CD4-positive, alpha-beta T cell treated with Interleukin-1 beta for 1 hour (primary cell): Measurements from ENCODE around the gene TIRAP.

Source experiments
- DNase-seq, 2 donors: peaks; one replicate each; pipeline ENCODE4 v3.0.0-alpha.2; 2020 to 2022

Gene TIRAP

DNA sequence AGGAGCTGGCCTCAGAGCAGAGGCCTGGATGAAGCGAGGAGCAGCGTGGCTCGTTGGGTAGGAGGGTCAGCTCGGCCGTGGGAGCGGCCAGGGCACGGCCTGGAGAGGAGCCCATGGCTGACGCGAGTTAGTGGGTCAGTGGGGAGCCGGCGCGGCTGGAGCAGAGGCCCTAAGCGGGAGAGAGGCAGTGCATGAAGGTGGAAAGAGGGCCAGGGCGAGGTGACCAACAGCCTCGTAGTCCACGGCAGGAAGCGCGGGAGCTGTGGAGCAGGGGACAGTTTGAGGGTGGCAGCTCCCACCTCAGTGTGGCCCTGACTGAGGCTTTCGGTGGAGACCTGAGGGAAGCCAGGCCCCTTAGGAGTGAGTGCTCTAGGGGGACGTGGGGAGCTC is 45.1 kb downstream of the TIRAP start:
- no peak for DNase-seq

DNA sequence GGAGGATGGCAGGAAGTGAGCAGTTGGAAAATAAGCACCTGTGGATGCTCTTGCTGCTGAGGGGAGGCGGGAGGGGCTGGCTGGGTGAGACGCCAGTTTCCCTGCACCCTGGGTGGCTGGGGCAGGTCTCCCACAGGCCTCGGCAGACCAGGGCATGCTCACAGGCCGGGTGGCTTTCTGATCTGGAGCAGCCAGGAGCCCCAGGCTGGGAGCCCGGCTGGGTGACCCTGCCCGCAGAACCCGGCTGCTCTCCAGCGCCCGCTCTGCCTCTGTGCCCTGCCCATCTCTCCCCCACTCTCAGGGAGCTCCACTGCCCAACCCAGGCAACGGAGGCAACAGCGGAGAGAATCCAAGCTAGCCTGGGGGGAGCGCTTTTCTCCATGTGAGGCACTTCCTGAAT is 45.6 kb downstream of the TIRAP start:
- no peak for DNase-seq

DNA sequence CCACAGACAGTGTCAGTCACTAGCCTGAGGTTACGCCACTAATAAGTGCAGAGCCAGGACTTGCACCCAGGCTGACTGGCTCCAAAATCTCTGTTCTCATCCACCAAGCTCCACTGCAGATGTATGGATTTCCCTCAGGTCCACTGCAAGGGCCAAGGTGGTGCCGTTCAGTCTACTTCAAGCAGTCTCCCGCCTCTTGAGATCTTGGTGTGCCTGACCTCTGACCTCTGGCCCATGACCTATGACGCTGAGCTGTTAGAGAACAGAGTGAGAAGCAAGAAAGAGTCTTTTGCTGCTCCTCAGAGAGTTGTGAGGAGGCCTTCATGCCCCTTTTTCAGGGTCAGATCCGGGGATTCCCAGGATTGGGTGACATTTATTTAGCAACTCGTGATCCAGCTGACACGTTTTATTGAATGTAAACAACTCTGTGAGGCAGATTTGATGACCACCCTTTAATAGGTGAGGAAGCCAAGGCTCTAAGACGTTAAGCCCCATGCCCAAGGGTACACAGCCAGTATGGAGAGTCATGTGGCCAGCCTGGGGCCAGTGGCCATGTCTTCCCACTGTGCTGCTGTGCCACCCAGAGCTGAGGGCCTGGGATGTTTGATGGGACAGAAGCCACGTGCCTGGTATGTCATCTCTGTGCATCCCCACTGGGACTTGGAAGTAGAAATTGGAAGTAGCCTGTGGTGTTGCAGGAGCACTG is 46.2 kb downstream of the TIRAP start:
- DNase-seq: no peak

DNA sequence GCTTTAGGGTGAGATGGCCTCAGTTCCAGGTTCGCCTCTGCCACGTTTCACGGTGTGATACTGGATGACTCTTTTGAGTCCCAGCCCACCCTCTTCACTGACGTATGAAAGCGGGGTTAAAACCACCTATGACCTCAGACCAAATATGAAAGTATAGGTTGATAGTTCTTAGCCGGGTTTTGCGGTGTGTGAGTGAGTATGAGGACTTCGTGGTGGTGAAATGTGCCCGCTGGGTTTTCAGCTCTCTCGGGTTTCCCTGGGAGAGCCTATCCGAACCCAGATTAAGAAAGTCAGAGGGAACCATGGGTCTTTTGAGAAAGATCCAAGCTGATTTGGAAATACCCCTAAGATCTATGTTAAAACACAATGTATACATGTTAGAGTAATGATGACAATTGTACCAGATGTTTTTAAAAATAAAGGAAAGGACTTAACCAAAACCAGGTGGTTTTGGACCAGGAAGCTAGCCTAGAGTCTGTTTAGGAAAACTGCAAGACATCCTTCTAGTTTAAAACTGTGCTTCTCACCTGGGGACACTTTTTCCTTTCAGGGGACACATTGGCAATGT is 46.8 kb downstream of the TIRAP start:
- DNase-seq: peak; percentile 25 to 38

DNA sequence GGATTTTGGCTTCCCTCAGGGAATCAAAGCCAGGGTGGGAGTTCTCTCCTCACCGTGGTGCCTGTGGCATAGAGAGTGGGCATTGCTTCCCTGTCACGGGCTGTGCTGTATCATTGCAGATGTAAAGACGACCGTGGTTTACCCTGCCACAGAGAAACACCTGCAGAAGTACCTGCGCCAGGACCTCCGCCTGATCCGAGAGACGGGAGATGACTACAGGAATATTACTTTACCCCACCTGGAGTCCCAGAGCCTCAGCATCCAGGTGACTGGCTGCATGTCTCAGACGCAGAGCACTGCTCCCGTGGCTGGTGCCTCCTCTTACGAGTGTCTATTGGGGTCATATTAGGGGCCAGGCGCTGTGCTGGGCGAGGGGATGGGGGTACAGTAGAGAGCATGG is 48.4 kb downstream of the TIRAP start:
- no peak for DNase-seq

DNA sequence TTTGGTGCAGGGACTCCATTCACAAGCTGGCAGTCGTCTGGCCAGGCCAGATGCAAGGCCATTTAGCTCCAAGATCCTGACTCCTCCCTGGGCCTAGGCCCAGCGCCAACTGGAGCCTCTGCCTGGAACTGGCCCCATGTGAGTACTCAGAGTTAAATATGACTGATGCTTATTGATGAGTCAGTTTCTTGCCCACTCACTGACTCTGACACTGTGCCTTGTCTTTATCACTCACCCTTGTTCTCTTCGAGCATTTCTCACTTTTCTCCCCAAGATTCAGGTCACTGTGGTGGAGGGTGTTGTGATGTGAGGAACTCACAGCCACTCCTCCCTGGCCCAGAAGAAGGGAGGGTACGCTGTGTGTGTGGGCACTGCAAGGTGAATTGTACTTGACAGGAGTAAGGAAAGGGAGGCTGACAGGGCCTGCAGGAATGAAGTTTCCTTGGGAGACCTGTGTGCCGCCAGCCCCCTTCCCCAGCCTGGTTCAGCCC is 49.4 kb downstream of the TIRAP start:
- no peak for DNase-seq

DNA sequence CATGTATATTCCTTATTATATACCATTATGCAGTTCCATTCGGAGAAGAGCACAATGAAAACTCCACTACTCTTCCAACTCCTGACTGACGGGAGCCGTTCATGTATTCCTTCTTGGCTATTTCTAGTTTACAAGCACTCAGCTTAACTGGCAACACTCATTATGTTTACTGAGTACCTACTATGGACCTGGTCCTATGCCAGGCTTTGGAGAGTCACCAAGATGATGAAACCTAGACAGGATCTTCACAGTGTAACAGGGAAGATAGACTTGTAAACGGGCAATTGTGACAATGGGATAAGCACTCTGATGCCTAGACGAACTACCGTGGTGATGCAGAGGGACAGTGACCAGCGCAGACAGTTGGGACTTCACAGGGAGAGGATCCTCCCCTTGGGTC is 50.2 kb downstream of the TIRAP start:
- DNase-seq: no peak

DNA sequence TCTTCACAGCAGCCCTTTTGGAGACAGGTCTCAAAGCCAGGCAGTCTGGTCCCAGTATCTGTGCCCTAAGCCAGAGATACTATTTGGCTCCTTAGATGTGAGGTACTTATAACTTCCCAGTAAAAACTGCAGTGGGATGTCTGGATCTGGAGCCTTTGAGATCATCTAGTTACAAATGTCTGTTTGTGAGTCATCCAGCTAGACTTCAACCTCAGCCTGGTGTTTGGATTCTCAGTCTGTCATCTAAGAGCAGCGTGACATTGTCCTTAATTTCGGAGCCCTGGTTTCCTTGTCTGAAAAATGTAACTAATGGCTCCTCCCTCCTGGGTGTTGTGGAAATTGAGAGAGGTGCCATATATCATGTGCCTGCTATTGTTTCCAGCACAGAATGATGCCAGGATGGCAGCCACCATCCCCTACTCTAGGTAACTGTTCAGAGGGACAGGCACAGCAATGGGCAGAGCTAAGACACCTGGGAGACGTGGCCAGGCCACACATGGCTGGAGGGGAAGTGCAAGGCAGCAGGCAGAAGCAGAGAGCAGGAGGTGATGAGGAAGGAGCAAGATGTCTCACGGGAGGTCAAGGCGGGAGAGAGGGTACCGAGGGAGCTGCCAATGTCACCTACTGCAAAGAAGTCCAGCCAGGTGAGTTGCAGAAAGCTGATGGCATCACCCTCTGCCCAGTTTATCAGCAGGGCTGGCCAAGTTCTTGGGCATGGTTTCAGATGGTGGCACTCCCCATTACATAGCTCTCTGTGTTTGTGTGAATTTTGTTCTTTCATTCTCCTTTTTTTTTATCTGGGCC is 52.0 kb downstream of the TIRAP start:
- no peak for DNase-seq

DNA sequence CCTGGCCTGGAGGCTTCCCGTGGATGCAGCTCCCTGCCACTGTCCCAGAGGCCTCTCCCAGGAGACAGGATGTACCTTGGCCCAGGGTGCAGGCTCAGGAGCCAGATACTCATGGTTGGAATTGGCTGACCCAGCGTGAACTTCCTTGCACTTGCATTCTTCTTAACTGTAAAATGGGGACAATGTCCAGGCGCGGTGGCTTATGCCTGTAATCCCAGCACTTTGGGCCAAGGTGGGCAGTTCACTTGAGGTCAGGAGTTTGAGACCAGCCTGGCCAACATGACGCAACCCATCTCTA is 52.5 kb downstream of the TIRAP start:
- no peak for DNase-seq

DNA sequence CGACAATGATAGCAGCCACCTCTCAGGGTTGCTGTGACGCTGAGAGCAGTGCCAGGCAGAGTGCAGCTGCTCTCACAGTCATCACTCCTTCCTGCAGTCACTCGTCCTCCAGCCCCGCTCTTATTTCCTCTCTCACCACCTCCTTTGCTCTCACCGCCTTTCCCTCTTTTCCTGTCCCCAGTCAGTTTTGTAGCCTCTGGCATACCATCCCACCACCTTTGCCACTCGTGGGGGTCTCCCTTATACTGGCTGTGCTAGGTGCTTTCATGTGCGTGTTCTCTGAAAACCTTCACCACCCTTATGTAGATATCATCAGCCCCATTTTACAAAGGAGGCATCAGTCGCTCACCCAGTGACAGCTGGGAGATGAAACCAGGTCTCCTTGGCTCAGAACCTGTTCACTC is 53.2 kb downstream of the TIRAP start:
- DNase-seq: no peak

DNA sequence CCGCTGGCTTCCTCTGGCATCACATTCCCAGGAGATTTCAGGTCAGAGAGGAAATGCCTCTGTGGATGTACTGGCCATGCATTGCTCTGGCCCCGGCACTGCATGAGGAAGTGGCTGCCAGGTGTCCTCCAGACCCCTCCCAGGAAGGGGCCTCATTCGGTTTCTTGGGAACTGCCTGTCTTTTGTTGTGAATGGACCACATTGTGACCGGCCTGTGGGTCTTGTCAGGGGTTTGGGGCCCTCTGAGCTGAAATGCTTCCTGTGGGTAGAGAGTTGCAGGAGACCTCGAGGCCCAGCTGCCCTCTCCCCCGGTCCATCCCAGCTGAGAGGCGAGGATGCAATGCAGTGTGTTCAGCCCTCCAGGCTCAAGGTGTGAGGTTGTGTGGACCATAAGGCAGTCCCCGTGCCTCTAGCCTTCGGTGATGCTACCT is 53.8 kb downstream of the TIRAP start:
- DNase-seq: no peak

DNA sequence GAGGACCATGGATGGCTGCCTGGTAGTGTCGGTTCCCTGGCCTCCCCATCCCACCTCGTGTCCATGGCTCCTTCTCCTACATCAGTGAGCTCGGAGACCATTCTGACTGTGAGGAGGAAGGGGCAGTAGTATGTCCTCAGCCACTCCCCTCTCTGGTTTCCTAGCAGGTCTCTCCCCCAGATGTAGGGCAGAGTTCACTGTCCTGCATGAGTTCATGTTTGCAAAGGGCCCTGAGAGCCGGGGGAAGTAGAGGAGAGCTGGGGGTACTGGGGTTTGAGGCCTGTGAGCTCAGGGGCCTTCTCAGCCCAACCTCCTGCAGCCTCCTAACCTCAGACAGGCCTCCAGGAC is 54.2 kb downstream of the TIRAP start:
- DNase-seq: no peak

DNA sequence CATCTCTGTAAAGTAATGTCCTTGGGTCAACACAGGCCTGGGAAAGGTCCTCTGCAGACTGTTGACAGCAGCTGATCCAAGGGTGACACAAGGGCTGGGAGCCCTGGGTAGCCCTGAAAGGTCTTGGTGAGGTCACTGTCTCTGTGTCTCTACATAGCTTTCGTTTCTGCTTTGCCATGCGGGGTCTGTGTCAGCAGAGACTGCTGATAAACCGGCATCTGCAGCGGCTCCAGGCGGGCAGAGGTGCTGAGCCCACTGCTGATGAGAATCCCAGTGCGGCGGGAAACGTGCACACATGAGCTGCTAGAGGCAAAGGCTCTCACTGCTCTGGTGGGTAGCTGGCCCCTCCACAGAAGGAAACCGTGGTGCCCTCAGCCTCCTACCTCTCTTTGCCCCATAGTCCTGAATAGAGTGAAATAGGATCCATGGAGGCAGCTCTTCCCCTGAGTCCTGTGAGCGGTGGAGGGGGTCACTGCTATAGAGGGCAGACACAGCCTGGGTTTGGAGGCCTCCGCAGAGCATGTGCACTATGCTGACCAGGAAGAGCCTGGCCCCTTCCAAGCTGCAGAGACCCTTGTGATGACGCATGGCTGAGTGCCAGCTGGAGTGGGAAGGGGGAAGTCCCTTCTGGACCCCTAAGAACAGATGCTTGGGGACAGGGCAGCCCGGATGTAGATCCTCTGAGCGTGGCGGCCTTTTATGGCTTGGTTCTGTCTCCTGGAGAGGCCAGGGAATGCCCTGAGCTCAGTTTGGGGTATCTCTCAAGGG is 54.8 kb downstream of the TIRAP start:
- DNase-seq: no peak

DNA sequence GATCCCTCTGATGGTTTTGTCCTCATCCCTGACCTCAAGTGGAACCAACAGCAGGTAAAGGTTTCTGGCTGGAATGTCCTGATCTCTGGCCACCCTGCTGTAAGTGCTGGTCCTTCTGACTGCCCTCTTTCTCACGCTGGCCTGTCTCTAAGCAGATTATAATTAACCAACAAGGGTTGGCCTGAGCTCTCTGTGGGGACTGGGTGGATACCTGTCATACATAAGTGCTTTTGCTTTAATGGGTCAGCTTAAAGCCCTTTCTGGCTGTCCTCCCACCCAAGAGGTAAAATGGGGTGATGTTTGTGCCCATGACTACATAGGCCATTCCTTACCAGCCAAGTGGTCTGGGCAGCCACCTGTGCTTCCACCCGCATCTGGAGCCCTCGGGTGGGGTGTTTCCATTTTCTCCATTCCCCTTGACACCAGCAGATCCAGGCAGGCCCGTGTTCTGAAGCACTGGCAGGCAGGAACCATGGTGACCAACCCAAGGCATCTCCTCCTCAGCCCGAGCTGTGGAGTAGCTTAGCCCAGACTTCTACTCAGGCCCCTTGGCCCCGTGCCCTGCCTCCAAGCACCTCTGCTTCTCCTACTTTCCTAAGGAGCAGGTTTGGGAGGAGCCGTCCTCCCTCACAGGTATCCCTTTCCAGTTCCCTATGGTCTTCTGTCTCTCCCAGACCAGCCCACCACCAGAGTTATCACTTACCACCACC is 55.6 kb downstream of the TIRAP start:
- no peak for DNase-seq

DNA sequence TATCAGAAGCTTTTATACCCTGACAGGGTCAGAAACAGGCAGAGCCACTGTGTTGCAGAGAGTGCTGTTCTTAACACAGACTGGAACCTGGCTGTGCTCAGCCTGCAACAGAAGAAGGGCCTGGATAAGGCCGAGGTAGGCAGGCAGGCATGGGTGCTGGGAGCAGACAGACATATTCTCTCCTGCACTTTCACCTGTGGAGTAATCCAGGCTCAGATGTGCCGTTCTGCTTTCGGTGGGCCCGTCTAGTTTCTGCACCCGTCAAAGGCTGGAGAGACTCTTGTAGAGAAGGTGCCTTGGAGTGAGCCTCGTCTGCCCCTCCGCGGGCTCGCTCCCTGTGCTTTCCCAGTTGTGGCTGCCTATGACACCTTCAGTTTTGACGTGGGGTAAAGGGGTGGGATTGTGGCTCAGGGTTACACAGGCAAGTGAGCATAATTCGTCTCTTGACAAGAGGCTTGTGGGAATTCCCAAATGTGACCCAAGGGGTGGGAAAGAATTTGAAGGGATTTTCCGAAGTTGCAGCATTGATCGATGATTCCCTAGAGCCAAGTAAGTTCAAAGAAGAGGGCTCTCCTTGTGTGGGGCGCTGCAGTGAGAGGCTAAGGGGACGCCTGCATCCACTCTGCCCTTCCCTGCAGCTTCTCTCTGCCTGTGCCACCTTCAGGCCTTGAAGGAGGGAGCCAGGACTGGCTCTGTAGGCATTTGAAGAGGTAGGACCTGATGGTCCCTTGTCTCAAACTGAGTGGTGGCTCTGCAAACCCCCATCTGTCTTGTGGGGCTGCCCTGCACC is 56.4 kb downstream of the TIRAP start:
- no peak for DNase-seq

DNA sequence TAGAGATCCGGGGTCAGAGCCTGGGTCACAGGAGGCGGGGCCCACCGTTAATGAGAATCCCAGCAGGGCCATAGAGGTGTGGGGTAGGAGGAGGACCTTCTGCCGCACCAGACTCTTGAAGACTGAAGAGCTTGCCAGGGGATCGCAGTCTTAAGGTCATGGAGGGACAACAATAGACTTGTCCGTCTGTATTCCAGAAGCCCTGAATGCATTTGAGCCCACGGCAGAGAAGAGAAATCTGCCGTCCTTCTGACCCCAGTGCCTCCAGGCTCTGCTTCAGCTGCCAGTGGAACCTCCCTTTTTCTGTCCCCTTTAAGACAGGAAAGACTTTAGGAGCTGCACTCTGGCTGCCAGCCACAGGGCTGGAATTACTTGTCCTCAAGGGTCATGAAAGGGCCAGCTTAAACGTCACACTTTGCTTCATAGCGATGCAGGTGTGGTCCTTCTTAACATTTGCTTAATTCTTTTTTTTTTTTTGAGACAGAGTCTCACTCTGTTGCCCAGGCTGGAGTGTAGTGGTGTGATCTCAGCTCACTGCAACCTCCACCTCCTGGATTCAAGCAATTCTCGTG is 57.1 kb downstream of the TIRAP start:
- no peak for DNase-seq

DNA sequence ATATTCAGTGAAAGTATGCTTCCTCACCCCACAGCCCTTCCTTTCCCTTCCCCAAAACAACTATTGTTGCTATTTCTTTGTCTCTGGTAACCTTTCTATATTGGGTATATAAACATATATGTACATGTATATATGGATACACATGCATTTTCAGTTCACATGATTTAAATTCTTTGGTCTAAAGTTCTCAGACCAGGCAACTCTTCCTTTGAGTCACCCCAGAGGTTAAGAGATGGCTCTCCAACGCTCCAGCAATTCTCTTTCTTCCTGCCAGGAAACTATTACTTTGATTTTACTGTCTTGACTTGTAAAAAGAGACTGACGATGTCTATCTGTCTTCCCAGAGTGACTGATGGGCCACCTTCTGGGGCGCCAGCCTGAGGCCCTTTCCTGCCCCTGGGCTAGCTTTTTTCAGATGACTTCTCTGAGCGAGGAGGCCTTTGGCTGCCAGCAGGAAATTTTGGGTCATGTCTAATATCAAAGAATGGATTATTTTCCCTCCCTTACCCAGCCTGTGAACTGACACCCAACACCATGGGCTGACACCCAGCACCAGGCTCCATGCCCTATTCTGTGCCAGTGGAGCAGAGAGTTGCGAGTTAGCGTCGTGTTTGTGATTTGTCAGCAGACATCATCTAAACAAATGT is 58.2 kb downstream of the TIRAP start:
- no peak for DNase-seq

DNA sequence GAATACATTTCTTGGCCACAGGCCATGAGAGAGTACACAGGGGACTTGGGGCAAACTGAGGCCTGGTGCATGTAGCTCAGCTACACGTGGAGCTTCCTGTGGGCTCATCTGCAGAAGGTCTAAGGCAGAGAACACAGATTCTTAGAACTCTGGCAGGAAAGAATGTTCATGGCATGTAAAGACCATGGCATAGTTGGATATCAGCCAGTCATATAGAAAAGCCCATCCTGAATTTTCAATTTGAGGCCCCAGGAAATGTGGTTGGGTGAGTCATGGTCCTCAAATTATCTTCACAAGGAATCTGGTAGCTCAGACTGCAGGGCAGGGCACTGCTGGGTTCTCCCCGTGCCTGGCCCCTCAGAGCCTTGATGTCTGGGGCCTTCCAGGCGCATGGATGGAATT is 58.9 kb downstream of the TIRAP start:
- no peak for DNase-seq

DNA sequence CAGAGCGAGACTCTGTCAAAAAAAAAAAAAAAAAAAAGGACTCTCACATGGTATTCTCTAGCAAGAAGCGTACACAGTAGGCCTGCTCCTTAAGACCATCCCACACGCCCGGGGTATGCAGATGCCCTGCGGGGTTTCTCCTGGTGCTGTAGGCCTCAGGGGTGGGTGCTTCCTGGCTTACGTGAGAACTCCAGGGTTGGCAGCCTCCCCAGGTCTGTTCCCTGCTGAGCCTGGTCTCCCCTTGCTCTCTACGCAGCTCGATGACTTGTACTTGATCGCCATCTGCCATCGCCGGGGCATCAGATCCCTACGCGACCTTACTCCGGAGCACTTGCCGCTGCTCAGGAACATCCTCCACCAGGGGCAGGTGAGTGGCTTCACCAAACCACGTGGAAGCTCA is 60.2 kb downstream of the TIRAP start:
- DNase-seq: no peak
